H1 (cell line): Measurements from ENCODE around the gene TGFBR1.

ENCODE experiments used
- CTCF ChIP-seq, 3 experiments: IDR thresholded peaks; 1 replicate in 2 of 3; 2 replicates in 1 of 3; pipeline versions ENCODE4 v1.5.1 to v1.6.1; 2011; ENCODE audit warnings: low read length in 3 of 3, mild to moderate bottlenecking in 3 of 3, inconsistent platforms in 2 of 3, low read depth in 1 of 3, moderate library complexity in 1 of 3; ENCODE audit not compliant: insufficient read depth in 1 of 3; ENCODE audit errors: control extremely low read depth in 1 of 3
- E2F6 ChIP-seq: IDR thresholded peaks from 2 replicates; pipeline ENCODE4 v1.6.1; 2012; ENCODE audit warnings: inconsistent platforms
- KDM5A ChIP-seq: fragments of 200-600 bp; IDR thresholded peaks from 2 replicates; pipeline ENCODE4 v1.7.1; 2012; ENCODE audit warnings: mild to moderate bottlenecking, low read length, inconsistent platforms, mixed read lengths
- POLR2A ChIP-seq, 2 experiments: IDR thresholded peaks; 1 replicate in 1 of 2; 2 replicates in 1 of 2; pipeline ENCODE4 v1.6.1; 2011; ENCODE audit warnings: low read depth in 2 of 2, low read length in 2 of 2, mild to moderate bottlenecking in 2 of 2; ENCODE audit errors: control extremely low read depth in 1 of 2
- TAF1 ChIP-seq: IDR thresholded peaks from 2 replicates; pipeline ENCODE4 v1.6.1; 2011; ENCODE audit warnings: mild to moderate bottlenecking, low read depth, low read length

- TF ChIP-seq E2F6 (no peak), CTCF (IDR thresholded peaks at IDR 0.05; ENCODE audit: control extremely low read depth in 1 of 3, insufficient read depth in 1 of 3, low read depth in 1 of 3, low read length in 3 of 3) (no peak), KDM5A (no peak), POLR2A (IDR thresholded peaks at IDR 0.05; ENCODE audit: control extremely low read depth in 1 of 2, low read depth in 2 of 2, low read length in 2 of 2) (no peak), TAF1 (no peak)
These were observed 8.5 kb upstream of the TGFBR1 start for GRCh38 chr9:99096409-99096808.
